Breast epithelium (tissue), 3 donors: ENCODE data around the gene TDRD10.

Experiments
- POLR2A ChIP-seq: fragments of 450-650 bp; IDR thresholded peaks from one replicate; pipeline ENCODE4 v1.6.1; 2016; ENCODE audit warnings: antibody characterized with exemption, mild to moderate bottlenecking, moderate library complexity
- TF ChIP-seq, protein P1 (sequence below), 3 donors: fragments of 450-650 bp; IDR thresholded peaks; one replicate each; pipeline ENCODE4 v1.5.1; 2016 to 2017; ENCODE audit warnings: antibody characterized with exemption in 3 of 3, mild to moderate bottlenecking in 3 of 3, moderate library complexity in 3 of 3

DNA sequence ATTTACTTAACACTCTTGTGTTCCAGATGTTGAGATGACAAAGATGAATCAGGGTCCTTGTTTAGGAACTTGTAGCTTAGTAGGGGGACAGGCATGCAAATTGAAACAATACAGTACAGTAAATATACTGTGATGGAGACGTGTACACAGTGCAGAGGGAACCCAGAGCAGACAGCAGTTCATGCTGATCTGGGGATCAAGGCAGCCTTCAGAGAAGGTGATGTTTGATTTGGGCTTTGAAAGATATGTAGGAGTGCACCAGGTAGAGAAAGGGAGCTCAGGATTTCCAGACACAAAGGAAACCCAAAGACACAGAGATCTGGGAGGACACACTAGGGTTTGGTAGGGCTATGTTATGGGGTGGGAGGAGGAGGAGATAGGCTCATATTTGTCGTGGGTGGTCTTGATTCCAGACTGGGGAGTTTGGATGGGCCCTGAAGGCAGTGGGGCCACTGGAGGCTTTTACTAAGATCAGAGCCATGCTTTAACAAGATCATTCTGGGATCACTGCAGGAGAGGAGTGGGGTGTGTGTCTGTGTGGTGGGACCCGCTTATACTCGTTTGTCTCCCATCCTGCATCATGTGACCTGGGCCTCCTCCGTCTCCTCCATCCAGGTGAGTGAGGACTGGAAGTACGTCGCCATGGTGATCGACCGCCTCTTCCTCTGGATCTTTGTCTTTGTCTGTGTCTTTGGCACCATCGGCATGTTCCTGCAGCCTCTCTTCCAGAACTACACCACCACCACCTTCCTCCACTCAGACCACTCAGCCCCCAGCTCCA lies 73.3 kb downstream of the TDRD10 start:
- no peak for TF ChIP-seq POLR2A
- TF ChIP-seq, protein P1, sequence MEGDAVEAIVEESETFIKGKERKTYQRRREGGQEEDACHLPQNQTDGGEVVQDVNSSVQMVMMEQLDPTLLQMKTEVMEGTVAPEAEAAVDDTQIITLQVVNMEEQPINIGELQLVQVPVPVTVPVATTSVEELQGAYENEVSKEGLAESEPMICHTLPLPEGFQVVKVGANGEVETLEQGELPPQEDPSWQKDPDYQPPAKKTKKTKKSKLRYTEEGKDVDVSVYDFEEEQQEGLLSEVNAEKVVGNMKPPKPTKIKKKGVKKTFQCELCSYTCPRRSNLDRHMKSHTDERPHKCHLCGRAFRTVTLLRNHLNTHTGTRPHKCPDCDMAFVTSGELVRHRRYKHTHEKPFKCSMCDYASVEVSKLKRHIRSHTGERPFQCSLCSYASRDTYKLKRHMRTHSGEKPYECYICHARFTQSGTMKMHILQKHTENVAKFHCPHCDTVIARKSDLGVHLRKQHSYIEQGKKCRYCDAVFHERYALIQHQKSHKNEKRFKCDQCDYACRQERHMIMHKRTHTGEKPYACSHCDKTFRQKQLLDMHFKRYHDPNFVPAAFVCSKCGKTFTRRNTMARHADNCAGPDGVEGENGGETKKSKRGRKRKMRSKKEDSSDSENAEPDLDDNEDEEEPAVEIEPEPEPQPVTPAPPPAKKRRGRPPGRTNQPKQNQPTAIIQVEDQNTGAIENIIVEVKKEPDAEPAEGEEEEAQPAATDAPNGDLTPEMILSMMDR (IDR thresholded peaks at IDR 0.05) = no peak
